SK-N-SH (cell line): ENCODE results near the gene KIZ. TPM values are rescaled to one million over a fixed set of nuclear protein-coding genes. Genes with fewer than 3 reads are reported as not detected.

Source experiments
- CTCF ChIA-PET: fragments of 300-600, 350-600 bp; formaldehyde crosslinking; extraction: SDS; loops from one replicate; lab custom pipeline; 2021; lab: Yijun Ruan, JAX
- POLR2A ChIA-PET: fragments of 350-600 bp; sonication (Branson Sonifier 250); formaldehyde crosslinking; extraction: SDS; loops from one replicate; lab custom pipeline; 2020; ENCODE audit warnings: antibody characterized with exemption, inconsistent platforms; lab: Yijun Ruan, JAX
- DNase-seq: peaks from one replicate; pipeline ENCODE4 v3.0.0; 2012
- H2AFZ ChIP-seq: fragments of 200-600 bp; sonication (generic); 2 replicates; pipeline ENCODE4 v1.8.1; 2016; ENCODE audit warnings: antibody characterized with exemption, mild to moderate bottlenecking, low read depth
- H3F3A ChIP-seq: fragments of 200-600 bp; sonication (generic); replicated peaks from 2 replicates; pipeline ENCODE3; 2016; ENCODE audit warnings: antibody characterized with exemption, mild to moderate bottlenecking; ENCODE audit not compliant: insufficient read depth
- H3K27ac ChIP-seq, 2 experiments: fragments of 200-500 bp in 1 of 2; fragments of 200-600 bp in 1 of 2; sonication (Bioruptor generic) in 1 of 2; sonication (generic), shearing (Covaris generic) in 1 of 2; 2 replicates each; pipeline versions ENCODE4 v1.5.1 to v1.6.1; 2014 to 2016; ENCODE audit warnings: low read depth in 2 of 2, inconsistent platforms in 1 of 2, low read length in 1 of 2, mild to moderate bottlenecking in 1 of 2, mixed read lengths in 1 of 2
- H3K27me3 ChIP-seq: fragments of 200-600 bp; sonication (generic), shearing (Covaris generic); 2 replicates; pipeline ENCODE4 v1.6.1; 2016; ENCODE audit warnings: mixed run types; ENCODE audit not compliant: insufficient read depth
- H3K36me3 ChIP-seq, 2 experiments: fragments of 200-500 bp in 1 of 2; fragments of 200-600 bp in 1 of 2; sonication (Bioruptor generic) in 1 of 2; sonication (generic) in 1 of 2; replicated peaks in 1 of 2; 2 replicates each; pipeline versions ENCODE3 to v1.5.1; 2014 to 2016; ENCODE audit warnings: low read length in 1 of 2, mild to moderate bottlenecking in 1 of 2; ENCODE audit not compliant: insufficient read depth in 2 of 2, control insufficient read depth in 1 of 2
- H3K4me1 ChIP-seq, 2 experiments: fragments of 200-500 bp in 1 of 2; fragments of 200-600 bp in 1 of 2; sonication (Bioruptor generic) in 1 of 2; sonication (generic), shearing (Covaris generic) in 1 of 2; 2 replicates each; pipeline versions ENCODE4 v1.5.1 to v1.6.1; 2014 to 2016; ENCODE audit warnings: low read depth in 1 of 2, low read length in 1 of 2, mixed run types in 1 of 2; ENCODE audit not compliant: insufficient read depth in 2 of 2, control insufficient read depth in 1 of 2
- H3K4me2 ChIP-seq: fragments of 200-600 bp; sonication (generic), shearing (Covaris generic); 2 replicates; pipeline ENCODE4 v1.6.1; 2017; ENCODE audit warnings: mixed run types
- H3K4me3 ChIP-seq, 2 experiments: fragments of 200-500 bp in 1 of 2; fragments of 200-600 bp in 1 of 2; sonication (Bioruptor generic) in 1 of 2; sonication (generic), shearing (Covaris generic) in 1 of 2; 2 replicates each; pipeline versions ENCODE4 v1.5.1 to v1.8.1; 2014 to 2016; ENCODE audit warnings: low read depth in 2 of 2, inconsistent platforms in 1 of 2, low read length in 1 of 2, mild to moderate bottlenecking in 1 of 2, mixed read lengths in 1 of 2, moderate library complexity in 1 of 2
- H3K79me2 ChIP-seq: fragments of 200-600 bp; sonication (generic); 2 replicates; pipeline ENCODE4 v1.8.1; 2017; ENCODE audit warnings: mild to moderate bottlenecking; ENCODE audit not compliant: insufficient read depth
- H3K9ac ChIP-seq: fragments of 200-600 bp; sonication (generic); 2 replicates; pipeline ENCODE4 v1.6.1; 2017; ENCODE audit warnings: mixed run types
- H3K9me2 ChIP-seq: fragments of 200-600 bp; sonication (generic); 2 replicates; pipeline ENCODE4 v1.6.1; 2017; ENCODE audit warnings: mixed run types
- H3K9me3 ChIP-seq: fragments of 200-600 bp; sonication (generic); 2 replicates; pipeline ENCODE4 v1.6.1; 2017; ENCODE audit warnings: mixed run types, mild to moderate bottlenecking, moderate library complexity
- H4K20me1 ChIP-seq: fragments of 200-600 bp; sonication (generic); 2 replicates; pipeline ENCODE4 v1.6.1; 2017; ENCODE audit warnings: mild to moderate bottlenecking, mixed run types; ENCODE audit not compliant: insufficient read depth
- FOSL2 ChIP-seq: IDR thresholded peaks from 2 replicates; pipeline ENCODE4 v1.4.0; 2012; ENCODE audit warnings: low read depth, mild to moderate bottlenecking, moderate library complexity, borderline replicate concordance
- FOXJ3 ChIP-seq: sonication (generic); formaldehyde crosslinking; IDR thresholded peaks from 2 replicates; pipeline ENCODE4 v1.5.1; 2020; ENCODE audit warnings: mild to moderate bottlenecking, missing genetic modification reagents
- JUND ChIP-seq: IDR thresholded peaks from 2 replicates; pipeline ENCODE4 v1.4.0; 2012
- MEF2A ChIP-seq: IDR thresholded peaks from 2 replicates; pipeline ENCODE4 v1.4.0; 2012; ENCODE audit warnings: low read depth, borderline replicate concordance
- RAD21 ChIP-seq: IDR thresholded peaks from 2 replicates; pipeline ENCODE4 v1.6.1; 2012; ENCODE audit warnings: mild to moderate bottlenecking, low read length
- RFX5 ChIP-seq: IDR thresholded peaks from 2 replicates; pipeline ENCODE4 v1.6.1; 2012; ENCODE audit warnings: mild to moderate bottlenecking, improper control_type of control experiment, low read length
- TCF12 ChIP-seq: IDR thresholded peaks from 2 replicates; pipeline ENCODE4 v1.4.0; 2012
- WGBS: methylation state at CpG from one replicate; pipeline ENCODE4 v1.1.6; 2017; ENCODE audit warnings: low lambda C conversion rate; 5-methylcytosine and 5-hydroxymethylcytosine counted together
- polyA plus RNA-seq, 3 experiments: library from polyadenylated mRNA; depleted of rRNA; stranded (reverse); fragments of >200 nt; gene quantifications; 2 replicates each; pipeline ENCODE4 v1.2.3, GENCODE V29; 2012
- TF ChIP-seq, protein P1 (sequence below): IDR thresholded peaks from 2 replicates; pipeline ENCODE4 v1.4.0; 2012; ENCODE audit warnings: low read depth, borderline replicate concordance
- TF ChIP-seq, protein P2 (sequence below): fragments of 200-600 bp; sonication (generic); IDR thresholded peaks from 2 replicates; pipeline ENCODE4 v1.6.1; 2017; ENCODE audit warnings: antibody characterized with exemption, mild to moderate bottlenecking, moderate library complexity
- TF ChIP-seq, protein P3 (sequence below): IDR thresholded peaks from 2 replicates; pipeline ENCODE4 v1.4.0; 2012; ENCODE audit warnings: low read depth, borderline replicate concordance

KIZ gene
- polyA plus RNA-seq, 1 of the 3 experiments (the other 2 are of a cell fraction): 3.9 TPM

DNA sequence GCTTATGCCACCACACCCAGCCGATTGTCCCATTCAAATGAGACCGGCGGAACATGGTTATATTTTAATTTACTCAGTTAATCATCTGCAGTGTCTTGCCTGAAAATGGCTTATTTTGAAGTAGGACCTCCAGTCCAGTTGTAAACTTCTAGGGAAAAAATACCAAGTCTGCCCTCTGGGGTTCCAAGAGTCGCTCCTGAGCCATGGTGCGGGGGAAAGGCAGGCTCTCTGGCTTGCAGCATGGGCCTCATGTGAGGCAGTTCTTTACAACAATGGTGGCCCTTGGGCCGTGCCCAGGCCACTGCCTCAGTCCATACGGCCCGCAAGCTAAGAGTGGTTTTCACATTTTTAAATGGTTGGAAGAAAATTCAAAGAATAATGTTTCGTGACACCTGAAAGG lies 114.5 kb downstream of the KIZ start:
- no peaks in the 10 kb centered on the region for H3K9me2 ChIP-seq
- WGBS: 79% methylated on average over 9 of the region's 9 CpGs
- CTCF ChIA-PET: interaction anchor here (0.6 to 3.8 kb wide), 4 partner anchors 35 to 402 kb away, joined by 3 to 24 read pairs (median 3); no protein-coding TSS in a partner anchor
- no peak for TF ChIP-seq FOXJ3 (CRISPR knock-in tag)
- TF ChIP-seq TCF12: no peak
- TF ChIP-seq FOSL2: no peak
- TF ChIP-seq RFX5: no peak
- TF ChIP-seq, all 33 proteins: peak for 0
- Histone ChIP-seq H3K27ac (no peak overlapping the region), H3K27me3 (no peaks in the 10 kb centered on the region), H3K36me3 (no peaks in the 10 kb centered on the region), H3F3A (no peaks in the 10 kb centered on the region), H3K79me2 (no peaks in the 10 kb centered on the region), H3K4me3 (no peak overlapping the region), H3K4me1 (peaks cover 0 to 3% of the 10 kb centered on the region in 2 experiments; a peak in 2 of 4 replicates), H3K4me2 (no peak overlapping the region), H3K9me3 (no peaks in the 10 kb centered on the region), H4K20me1 (no peaks in the 10 kb centered on the region), H3K9ac (no peak overlapping the region), H2AFZ (no peak overlapping the region)
- POLR2A ChIA-PET: no interaction called here
- no peak for DNase-seq

DNA sequence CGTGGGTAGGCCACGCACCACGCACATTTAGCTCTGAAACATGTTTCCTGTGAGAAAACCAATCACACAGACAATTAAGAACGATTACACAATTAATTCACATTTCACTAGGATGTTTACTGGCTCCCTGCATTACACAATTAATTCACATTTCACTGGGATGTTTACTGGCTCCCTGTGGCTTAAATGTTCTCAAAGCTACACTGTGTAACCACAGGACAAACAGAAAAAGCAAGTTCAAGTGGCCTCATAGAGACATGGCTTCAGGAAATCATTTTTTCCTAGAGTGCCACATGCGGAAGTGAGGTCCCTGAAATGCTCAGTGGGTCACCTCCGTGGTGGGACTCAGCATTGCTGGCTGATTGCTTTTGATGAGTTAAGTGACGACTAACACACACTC lies 115.5 kb downstream of the KIZ start:
- Histone ChIP-seq H4K20me1 (no peaks in the 10 kb centered on the region), H3K9me3 (no peaks in the 10 kb centered on the region), H2AFZ (no peak overlapping the region), H3K9ac (no peak overlapping the region), H3K27ac (no peak overlapping the region), H3K4me3 (no peak overlapping the region), H3K36me3 (no peaks in the 10 kb centered on the region), H3K9me2 (no peaks in the 10 kb centered on the region), H3F3A (no peaks in the 10 kb centered on the region), H3K27me3 (no peaks in the 10 kb centered on the region), H3K4me1 (no peaks in the 10 kb centered on the region), H3K79me2 (no peaks in the 10 kb centered on the region), H3K4me2 (no peak overlapping the region)
- TF ChIP-seq, protein P1, sequence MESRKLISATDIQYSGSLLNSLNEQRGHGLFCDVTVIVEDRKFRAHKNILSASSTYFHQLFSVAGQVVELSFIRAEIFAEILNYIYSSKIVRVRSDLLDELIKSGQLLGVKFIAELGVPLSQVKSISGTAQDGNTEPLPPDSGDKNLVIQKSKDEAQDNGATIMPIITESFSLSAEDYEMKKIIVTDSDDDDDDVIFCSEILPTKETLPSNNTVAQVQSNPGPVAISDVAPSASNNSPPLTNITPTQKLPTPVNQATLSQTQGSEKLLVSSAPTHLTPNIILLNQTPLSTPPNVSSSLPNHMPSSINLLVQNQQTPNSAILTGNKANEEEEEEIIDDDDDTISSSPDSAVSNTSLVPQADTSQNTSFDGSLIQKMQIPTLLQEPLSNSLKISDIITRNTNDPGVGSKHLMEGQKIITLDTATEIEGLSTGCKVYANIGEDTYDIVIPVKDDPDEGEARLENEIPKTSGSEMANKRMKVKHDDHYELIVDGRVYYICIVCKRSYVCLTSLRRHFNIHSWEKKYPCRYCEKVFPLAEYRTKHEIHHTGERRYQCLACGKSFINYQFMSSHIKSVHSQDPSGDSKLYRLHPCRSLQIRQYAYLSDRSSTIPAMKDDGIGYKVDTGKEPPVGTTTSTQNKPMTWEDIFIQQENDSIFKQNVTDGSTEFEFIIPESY: no peak
- TF ChIP-seq JUND: no peak
- no peak for TF ChIP-seq FOSL2
- TF ChIP-seq, protein P2, sequence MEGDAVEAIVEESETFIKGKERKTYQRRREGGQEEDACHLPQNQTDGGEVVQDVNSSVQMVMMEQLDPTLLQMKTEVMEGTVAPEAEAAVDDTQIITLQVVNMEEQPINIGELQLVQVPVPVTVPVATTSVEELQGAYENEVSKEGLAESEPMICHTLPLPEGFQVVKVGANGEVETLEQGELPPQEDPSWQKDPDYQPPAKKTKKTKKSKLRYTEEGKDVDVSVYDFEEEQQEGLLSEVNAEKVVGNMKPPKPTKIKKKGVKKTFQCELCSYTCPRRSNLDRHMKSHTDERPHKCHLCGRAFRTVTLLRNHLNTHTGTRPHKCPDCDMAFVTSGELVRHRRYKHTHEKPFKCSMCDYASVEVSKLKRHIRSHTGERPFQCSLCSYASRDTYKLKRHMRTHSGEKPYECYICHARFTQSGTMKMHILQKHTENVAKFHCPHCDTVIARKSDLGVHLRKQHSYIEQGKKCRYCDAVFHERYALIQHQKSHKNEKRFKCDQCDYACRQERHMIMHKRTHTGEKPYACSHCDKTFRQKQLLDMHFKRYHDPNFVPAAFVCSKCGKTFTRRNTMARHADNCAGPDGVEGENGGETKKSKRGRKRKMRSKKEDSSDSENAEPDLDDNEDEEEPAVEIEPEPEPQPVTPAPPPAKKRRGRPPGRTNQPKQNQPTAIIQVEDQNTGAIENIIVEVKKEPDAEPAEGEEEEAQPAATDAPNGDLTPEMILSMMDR: no peak
- TF ChIP-seq MEF2A: no peak
- no peak for TF ChIP-seq RAD21
- TF ChIP-seq, protein P3, sequence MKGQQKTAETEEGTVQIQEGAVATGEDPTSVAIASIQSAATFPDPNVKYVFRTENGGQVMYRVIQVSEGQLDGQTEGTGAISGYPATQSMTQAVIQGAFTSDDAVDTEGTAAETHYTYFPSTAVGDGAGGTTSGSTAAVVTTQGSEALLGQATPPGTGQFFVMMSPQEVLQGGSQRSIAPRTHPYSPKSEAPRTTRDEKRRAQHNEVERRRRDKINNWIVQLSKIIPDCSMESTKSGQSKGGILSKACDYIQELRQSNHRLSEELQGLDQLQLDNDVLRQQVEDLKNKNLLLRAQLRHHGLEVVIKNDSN: no peak
- DNase-seq: no peak
- POLR2A ChIA-PET: no interaction called here
- CTCF ChIA-PET: interaction anchor here (0.6 to 3.8 kb wide), 3 partner anchors 102 to 403 kb away, joined by 3 to 24 read pairs (median 4); no protein-coding TSS in a partner anchor
- WGBS: 65% methylated on average over 6 of the region's 7 CpGs
